ENCODE measurements around the gene ADAMTSL2.

DNA sequence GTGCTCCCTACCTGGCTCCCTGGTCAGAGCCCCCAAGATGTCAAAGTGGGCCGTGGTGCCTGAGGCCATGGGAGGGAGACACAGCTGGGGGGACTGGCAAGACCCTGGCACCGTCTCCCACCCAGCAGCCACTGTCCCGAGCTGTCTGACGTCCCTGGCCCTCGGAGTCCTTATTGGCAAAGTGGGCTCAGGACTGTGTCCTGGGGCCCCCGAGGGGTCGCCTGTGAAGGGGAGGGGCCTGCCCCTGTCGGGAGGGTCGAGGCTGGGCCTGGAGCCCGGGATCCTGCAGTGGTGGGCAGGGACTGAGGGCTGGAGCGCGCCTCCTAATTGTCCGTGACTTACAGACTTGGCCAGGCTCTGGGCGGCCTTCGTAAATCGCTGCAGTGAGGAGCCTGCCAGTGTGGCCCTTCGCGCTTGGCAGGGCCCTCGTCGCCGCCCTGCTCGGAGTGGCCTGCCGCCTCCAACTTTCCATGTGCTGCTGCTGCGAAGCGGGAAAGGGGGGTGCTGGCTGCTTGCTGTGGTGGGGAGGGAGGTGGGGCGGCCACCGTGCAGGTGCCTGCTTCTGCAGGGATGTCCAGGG is 23.5 kb upstream of the ADAMTSL2 start:
- TF ChIP-seq POLR2A (IDR thresholded peaks at IDR 0.05; ENCODE audit: low read depth) (no peak), EP300 (IDR thresholded peaks at IDR 0.05) (no peak), POLR2AphosphoS5 (IDR thresholded peaks at IDR 0.05) (no peak)
- TF ChIP-seq, protein P1, sequence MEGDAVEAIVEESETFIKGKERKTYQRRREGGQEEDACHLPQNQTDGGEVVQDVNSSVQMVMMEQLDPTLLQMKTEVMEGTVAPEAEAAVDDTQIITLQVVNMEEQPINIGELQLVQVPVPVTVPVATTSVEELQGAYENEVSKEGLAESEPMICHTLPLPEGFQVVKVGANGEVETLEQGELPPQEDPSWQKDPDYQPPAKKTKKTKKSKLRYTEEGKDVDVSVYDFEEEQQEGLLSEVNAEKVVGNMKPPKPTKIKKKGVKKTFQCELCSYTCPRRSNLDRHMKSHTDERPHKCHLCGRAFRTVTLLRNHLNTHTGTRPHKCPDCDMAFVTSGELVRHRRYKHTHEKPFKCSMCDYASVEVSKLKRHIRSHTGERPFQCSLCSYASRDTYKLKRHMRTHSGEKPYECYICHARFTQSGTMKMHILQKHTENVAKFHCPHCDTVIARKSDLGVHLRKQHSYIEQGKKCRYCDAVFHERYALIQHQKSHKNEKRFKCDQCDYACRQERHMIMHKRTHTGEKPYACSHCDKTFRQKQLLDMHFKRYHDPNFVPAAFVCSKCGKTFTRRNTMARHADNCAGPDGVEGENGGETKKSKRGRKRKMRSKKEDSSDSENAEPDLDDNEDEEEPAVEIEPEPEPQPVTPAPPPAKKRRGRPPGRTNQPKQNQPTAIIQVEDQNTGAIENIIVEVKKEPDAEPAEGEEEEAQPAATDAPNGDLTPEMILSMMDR (IDR thresholded peaks at IDR 0.05), result no peak
